ENCODE data around the gene ANKRD65.

Gene ANKRD65

DNA sequence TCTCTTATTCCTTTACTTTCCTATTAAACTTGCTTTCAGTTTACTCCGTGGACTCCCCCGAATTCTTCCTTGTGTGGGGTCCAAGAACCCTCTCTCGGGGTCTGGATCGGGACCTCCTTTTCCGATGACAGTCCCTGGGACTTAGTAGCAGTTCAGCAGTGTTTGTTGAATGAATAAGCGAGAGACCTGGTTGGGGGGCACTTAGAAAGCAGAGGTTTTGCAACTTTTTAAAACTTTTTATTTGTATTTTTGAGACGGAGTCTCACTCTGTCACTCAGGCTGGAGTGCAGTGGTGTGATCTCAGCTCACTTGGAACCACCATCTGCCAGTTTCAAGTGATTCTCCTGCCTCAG lies 2.1 kb upstream of the ANKRD65 start:
- TF ChIP-seq ZFX (IDR thresholded peaks at IDR 0.05), result no peak
- TF ChIP-seq, protein P1, sequence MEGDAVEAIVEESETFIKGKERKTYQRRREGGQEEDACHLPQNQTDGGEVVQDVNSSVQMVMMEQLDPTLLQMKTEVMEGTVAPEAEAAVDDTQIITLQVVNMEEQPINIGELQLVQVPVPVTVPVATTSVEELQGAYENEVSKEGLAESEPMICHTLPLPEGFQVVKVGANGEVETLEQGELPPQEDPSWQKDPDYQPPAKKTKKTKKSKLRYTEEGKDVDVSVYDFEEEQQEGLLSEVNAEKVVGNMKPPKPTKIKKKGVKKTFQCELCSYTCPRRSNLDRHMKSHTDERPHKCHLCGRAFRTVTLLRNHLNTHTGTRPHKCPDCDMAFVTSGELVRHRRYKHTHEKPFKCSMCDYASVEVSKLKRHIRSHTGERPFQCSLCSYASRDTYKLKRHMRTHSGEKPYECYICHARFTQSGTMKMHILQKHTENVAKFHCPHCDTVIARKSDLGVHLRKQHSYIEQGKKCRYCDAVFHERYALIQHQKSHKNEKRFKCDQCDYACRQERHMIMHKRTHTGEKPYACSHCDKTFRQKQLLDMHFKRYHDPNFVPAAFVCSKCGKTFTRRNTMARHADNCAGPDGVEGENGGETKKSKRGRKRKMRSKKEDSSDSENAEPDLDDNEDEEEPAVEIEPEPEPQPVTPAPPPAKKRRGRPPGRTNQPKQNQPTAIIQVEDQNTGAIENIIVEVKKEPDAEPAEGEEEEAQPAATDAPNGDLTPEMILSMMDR (conservative IDR thresholded peaks at IDR 0.05), result no peak
- no peak overlapping the region for H3K27ac ChIP-seq

DNA sequence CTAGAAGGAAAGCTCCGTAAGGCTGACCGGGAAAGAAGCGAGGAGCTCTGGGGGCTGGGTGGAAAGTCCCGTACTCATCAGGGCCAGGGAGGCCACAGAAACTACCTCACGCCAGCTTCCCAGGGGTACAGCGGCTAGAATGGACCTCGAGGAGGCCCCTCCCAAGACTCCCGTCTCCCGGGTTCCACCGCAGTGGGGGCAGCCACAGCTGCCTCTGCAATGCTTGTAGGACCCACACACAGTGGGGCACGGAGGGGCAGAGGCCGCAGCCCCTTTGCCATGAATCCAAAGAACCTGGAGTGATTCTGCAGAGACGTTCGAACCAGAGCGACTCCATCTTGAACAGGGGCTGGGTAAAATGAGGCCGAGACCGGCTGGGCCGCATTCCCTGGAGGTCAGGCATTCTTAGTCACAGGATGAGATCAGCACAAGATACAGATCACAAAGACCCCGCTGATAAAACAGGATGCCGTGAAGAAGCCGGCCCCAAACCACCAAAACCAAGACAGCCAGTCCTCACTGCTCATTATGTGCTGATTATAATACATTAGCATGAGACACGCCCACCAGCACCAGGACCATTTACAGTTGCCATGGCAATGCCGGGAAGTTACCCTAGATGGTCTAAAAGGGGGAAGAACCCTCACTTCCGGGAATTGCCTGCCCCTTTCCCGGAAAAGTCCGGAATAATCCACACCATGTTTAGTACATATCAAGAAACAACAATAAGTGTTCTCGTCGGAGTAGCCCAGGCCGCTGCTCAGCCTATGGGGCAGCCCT lies 1.6 kb upstream of the ANKRD65 start:
- no peak for TF ChIP-seq ZFX (IDR thresholded peaks at IDR 0.05)
- TF ChIP-seq, protein P1 (conservative IDR thresholded peaks at IDR 0.05), result no peak
- no peak overlapping the region for H3K27ac ChIP-seq

DNA sequence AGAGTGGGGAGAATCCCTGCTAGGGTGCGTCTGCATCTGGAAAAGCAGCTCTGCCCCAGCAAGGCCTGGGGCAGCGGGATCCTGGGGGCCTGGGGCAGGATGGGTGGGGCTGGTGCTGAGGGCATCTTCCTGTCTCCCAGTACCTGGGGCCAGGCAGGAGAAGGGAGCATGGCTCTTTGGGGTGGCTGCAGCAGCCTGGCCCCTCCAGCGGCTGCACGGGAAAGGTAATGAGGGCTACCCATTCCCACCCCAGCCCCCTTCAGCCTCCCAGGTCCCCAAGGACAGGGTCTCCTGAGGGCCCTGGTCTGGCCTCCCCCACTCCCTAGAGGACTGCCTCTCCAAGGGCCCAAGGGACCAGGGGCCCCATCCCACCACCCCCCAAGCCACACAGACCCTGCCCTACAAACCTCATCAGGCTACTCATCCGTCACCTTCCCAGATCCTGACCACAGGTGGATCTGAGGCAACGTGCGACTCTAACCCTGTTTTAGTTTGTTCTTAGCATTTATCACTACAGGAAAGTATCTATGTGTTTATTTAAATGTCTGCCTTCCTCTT lies 910 bp upstream of the ANKRD65 start:
- TF ChIP-seq ZFX (IDR thresholded peaks at IDR 0.05), result no peak
- TF ChIP-seq, protein P1 (conservative IDR thresholded peaks at IDR 0.05), result no peak
- no peak overlapping the region for H3K27ac ChIP-seq

DNA sequence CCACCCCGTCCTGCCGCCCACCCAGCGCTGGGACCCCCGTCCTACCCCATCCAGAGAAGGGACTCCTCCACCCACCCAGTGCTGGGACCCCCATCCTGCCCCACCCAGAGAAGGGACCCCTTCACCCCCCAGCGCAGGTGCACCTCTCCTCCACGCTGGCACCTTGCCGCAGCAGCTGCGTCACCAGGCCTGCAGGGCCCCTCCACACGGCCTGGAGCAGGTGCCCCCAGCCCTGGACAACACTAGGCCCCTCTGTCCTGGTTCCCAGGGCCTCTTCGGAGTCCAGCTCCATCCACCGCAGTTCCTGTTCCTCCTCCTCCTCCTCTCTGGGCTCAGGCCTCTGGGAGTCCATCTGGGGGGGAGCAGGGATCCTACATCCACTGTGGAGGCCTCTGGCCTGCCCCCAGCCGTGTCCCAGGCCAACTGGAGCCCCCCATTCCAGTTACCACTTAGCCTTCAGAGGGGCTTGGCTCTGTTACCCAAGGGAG lies 378 bp downstream of the ANKRD65 start:
- H3K27ac ChIP-seq, result peak overlapping the region; percentile 50

DNA sequence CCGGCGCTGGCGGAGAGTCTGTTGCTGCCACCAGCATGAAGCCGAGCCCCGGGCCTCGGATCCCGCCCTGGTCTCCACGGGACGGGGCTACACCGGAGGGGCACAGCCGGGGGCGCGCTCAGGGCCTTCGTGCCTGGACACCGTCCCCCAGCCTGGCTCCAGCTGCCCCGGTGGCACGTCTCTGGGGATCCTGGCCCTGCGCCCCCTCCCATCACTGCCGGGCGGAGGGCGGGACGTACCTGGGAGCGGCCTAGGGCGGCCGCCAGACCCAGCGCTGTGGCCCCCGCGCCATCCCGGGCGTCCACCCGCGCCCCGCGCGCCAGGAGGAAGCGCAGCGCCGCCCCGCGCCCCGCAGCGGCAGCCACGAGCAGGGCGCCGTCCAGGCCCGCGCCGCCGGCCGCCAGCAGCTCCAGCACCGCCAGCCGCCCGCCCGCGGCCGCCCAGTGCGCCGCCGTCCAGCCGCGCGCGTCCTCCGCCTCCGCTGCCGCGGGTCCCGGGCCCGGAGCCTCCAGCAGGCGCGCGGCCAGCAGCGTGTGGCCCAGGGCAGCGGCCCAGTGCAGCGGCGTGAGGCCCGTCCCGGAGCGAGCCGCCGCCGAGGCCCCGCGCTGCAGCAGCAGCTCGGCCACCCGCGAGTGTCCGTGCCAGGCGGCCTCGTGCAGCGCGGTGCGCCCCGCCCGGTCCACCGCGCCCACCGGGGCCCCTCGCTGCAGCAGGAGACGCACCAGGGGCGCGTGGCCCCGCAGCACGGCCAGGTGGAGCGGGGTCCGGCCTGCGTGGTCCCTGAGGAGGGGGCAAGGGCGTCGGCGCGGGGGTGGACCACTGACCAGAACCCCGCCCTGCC lies 1.0 kb downstream of the ANKRD65 start:
- H3K27ac ChIP-seq, result peak overlapping the region; percentile 50

More for the DNA sequence above, 378 bp downstream of the ANKRD65 start:
- TF ChIP-seq ZFX (IDR thresholded peaks at IDR 0.05), result no peak
- TF ChIP-seq, protein P1 (conservative IDR thresholded peaks at IDR 0.05), result no peak

DNA sequence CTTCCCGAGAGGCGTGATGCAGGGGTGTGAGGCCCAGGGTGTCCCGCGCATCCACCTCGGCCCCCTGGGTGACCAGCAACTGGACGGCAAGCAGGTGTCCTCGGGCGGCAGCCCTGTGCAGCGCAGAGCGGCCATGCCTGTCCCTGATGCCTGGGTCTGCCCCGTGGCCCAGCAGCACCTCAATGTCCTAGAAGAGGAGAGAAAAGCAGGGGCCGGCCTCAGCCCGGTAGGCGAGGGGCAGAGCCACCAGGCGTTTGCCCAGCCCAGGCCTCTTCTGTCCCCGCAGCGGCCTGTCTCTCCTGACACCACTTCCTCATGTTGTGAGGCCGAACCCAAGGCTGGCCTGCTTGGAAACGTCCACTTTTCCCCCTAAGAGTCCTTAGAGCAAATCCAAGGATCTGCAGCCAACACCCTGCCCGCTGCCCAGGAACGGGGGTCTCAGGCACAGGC lies 1.7 kb downstream of the ANKRD65 start:
- H3K27ac ChIP-seq, result peak overlapping the region; percentile 50; the same call in 1 of the 2 replicates
- TF ChIP-seq ZFX (IDR thresholded peaks at IDR 0.05), result no peak
- TF ChIP-seq, protein P1 (conservative IDR thresholded peaks at IDR 0.05), result no peak

More for the DNA sequence above, 1.0 kb downstream of the ANKRD65 start:
- TF ChIP-seq, protein P1 (conservative IDR thresholded peaks at IDR 0.05), result no peak; the same call in 1 of the 2 replicates
- peak; percentile 88; the same call in 1 of the 2 replicates for TF ChIP-seq ZFX (IDR thresholded peaks at IDR 0.05)
